Pulmonary artery endothelial cell (primary cell): ENCODE data around the gene CDON. TPM values are rescaled to one million over a fixed set of nuclear protein-coding genes. Genes with fewer than 3 reads are reported as not detected.

Experiments
- DNase-seq: peaks from one replicate; pipeline ENCODE4 v3.0.0-alpha.2; 2011; ENCODE audit warnings: low read depth, low spot score
- total RNA-seq: library from RNA; depleted of rRNA; stranded (reverse); fragments of >200 nt; gene quantifications from 2 replicates; pipeline ENCODE4 v1.2.3, GENCODE V29; 2014

Gene CDON
- total RNA-seq, 1 donor from 2014 or later, result 1.4 TPM

DNA sequence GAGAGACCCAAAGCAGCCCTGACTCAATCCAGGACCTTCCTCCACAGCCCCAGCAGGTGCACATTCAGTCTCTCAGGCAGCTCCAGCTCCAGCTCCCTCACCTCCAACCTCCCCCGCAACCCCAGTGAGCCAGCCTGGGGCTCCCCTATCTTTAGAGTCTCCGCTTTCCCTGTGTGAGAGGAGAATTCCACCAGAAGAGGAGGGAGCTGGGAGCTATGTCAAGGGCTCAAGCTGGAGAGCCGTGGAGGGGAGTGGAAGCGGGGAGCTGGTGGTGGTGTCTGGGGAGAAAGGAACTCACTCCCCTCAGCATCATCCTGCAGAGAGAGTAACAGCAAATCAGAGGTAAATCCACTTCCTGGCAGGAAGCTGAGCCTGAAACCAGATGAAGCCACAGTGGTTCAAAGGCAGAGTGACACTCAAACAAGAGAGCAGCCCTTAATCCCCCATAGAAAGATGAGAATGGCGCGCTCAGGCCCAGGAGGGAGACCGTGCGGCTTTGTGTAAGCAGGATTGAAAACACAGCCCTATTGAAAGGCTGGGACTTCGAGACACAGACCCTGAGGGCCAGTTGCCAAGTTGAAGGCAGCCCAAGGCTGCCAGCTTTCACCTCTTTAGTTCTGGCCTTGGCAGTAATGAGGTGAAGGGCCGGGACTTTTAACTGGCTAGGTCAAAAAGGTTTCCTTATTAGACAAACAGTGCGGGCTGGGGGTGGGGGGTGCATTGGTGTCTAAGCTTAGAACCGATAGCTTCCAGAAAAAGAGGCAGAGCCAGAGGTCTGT is 21.4 kb upstream of the CDON start:
- no peak for DNase-seq

GRCh38 chr11:126082251-126083109 is 19.8 kb upstream of the CDON start:
- no peak for DNase-seq

GRCh38 chr11:126081915-126082250 is 19.2 kb upstream of the CDON start:
- DNase-seq, result no peak

- DNase-seq, result no peak
Measured at GRCh38 chr11:126080161-126080941, 17.7 kb upstream of the CDON start.

- DNase-seq, result no peak
Measured at GRCh38 chr11:126079621-126080124, 17.0 kb upstream of the CDON start.

- no peak for DNase-seq
Measured at GRCh38 chr11:126076641-126077040, 14.0 kb upstream of the CDON start.

- DNase-seq, result no peak
Measured at GRCh38 chr11:126072801-126073594, 10.3 kb upstream of the CDON start.

DNA sequence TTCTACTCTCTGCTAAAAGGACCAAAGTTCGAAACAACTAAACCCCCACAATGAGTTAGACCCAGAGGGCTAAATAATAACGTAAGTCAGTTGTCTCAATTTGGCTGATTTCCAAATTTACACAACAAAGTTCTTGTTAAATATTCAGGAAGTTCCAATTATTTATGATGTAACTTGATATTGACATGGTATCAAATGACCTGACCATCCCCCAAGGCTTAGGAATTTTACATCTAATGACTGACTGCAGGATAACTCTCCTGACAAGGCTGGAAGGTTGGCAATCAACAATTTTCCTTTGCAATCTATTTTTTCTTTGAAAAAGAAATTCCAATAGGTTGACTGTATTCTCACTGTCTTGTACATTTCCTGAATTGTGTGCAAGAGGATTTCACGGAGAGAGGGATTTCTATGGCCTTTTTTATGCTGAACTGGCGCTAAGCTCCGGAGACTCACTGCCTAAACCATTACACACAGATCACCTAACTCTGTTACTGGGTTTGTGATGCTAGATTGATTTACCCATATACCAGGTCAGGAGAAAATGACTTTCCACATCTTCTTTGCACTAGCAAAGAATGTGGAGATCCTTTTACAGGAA is 9.6 kb upstream of the CDON start:
- no peak for DNase-seq

- DNase-seq, result no peak
Measured at GRCh38 chr11:126063507-126063852, 814 bp upstream of the CDON start.

GRCh38 chr11:126061707-126062678 is 673 bp downstream of the CDON start:
- no peak for DNase-seq

DNA sequence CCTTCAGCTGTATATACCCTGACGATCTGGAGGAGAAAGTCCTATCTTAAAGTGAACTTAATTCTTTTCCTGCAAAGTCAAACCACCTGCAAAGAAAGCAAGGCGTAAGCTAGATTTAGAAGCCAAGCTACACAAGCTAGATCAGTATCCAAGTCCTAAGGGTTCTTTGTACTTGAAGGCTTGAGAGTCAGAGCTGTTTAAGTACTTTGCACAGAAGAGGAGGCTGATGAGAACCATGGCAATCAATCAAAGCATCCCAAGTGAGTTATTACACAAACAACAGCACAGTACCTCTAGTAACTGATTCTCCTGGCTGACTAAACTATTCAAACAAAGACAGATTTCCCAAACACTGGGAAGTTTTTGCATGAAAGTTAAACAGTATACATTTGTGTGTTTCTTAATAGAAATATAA is 1.9 kb downstream of the CDON start:
- no peak for DNase-seq

DNA sequence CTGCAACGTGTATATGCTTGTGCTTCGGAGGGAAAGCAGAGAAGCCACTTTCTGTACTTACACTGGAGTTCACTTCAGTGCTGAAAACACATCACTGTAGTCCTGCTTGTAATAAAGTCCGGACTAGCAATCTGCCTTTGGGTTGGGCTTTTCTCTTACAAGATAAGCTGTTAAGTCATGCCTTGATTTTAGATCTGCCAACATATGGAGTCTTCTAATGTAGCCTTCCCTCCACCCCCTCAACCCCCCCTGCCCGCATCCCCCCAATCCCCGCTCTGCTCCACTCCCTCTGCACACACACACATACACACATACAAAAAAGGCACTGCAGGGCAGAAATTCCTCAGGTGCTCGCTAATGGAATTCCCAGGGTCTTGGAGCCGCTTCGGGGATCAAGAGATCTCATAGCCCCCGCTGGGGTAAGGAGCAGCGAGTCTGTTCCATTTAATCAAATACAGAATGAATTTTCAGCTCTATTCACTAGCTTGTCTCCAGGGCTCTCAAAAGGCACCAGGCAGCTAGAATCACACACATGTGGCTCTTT is 3.4 kb downstream of the CDON start:
- no peak for DNase-seq

GRCh38 chr11:126058105-126058874 is 4.4 kb downstream of the CDON start:
- no peak for DNase-seq

GRCh38 chr11:126054882-126055281 is 7.8 kb downstream of the CDON start:
- no peak for DNase-seq

DNA sequence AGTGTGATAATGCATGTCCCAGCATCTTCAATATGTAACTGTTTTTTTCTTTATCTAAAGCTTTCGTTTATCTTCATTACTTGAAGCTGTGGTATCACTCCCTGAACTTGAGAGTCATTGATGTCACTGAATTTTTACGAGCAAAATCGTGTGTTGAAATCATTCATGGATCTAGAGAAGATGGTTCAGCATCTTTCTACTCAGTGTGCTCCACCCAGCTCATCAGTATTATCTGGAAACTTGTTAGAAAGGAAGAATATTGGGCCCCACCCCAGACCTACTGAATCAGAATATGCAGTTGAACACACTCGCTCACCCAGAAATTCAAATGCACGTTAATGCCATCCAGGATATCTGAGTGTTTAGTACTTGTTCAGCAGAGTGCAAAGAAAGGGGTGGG is 8.3 kb downstream of the CDON start:
- no peak for DNase-seq

GRCh38 chr11:126053415-126054286 is 9.0 kb downstream of the CDON start:
- DNase-seq, result no peak

GRCh38 chr11:126051117-126051516 is 11.5 kb downstream of the CDON start:
- DNase-seq, result no peak
